Renal pelvis (tissue), 12 donors: ENCODE results near the gene ADCY9. TPM values are rescaled to one million over a fixed set of nuclear protein-coding genes. Genes with fewer than 3 reads are reported as not detected.
"Not testable (repeated sequence)": the region's sequence is repeated elsewhere in the genome, so short reads cannot be mapped to it uniquely, and the experiment has no call there.

Experiments used
- DNase-seq: peaks from one replicate; pipeline ENCODE4 v3.0.0-alpha.2; 2013
- long read RNA-seq, 16 experiments: transcript quantifications; one replicate each; lab custom pipeline, GENCODE V29; 2026
- polyA plus RNA-seq, 3 donors: library from polyadenylated mRNA; unstranded; fragments of 120-200 nt; gene quantifications; one replicate each; pipeline ENCODE4 v1.2.1, GENCODE V29; 2013; ENCODE audit not compliant: insufficient read length in 3 of 3

ADCY9 gene
- 10 to 100 TPM in 1 of 3 donors, 1 to 10 TPM in 2; 8.8 to 10.2 (median 9.2) TPM for polyA plus RNA-seq
- long read RNA-seq, donor 1, result 0 reads
- long read RNA-seq, donor 2, full-length matches to known transcripts, result 2 of 2 reads
- long read RNA-seq, donor 2, partial matches to known transcripts, result 0 of 2 reads
- long read RNA-seq, donor 2, other reads (novel, unspliced or antisense), result 0 of 2 reads
- long read RNA-seq, donor 3, full-length matches to known transcripts, result 2 of 2 reads
- long read RNA-seq, donor 3, partial matches to known transcripts, result 0 of 2 reads
- long read RNA-seq, donor 3, other reads (novel, unspliced or antisense), result 0 of 2 reads
- long read RNA-seq, donor 4, result 0 reads
- long read RNA-seq, donor 5, partial matches to known transcripts, result 0 of 1 reads
- long read RNA-seq, donor 5, other reads (novel, unspliced or antisense), result 0 of 1 reads
- long read RNA-seq, donor 6, result 0 reads
- long read RNA-seq, donor 7, partial matches to known transcripts, result 6 of 6 reads
- long read RNA-seq, donor 7, other reads (novel, unspliced or antisense), result 0 of 6 reads
- long read RNA-seq, donor 8, result 0 reads
- long read RNA-seq, donor 9, full-length matches to known transcripts, result 1 of 1 reads
- long read RNA-seq, donor 9, partial matches to known transcripts, result 0 of 1 reads
- long read RNA-seq, donor 9, other reads (novel, unspliced or antisense), result 0 of 1 reads
- long read RNA-seq, donor 10, partial matches to known transcripts, result 5 of 7 reads
- long read RNA-seq, donor 10, other reads (novel, unspliced or antisense), result 0 of 7 reads
- long read RNA-seq, donor 11, result 0 reads
- long read RNA-seq, donor 12, result 0 reads
- long read RNA-seq, donor 13, result 0 reads
- long read RNA-seq, donor 14, result 0 reads
- long read RNA-seq, donor 15, result 0 reads
- long read RNA-seq, donor 16, result 0 reads

DNA sequence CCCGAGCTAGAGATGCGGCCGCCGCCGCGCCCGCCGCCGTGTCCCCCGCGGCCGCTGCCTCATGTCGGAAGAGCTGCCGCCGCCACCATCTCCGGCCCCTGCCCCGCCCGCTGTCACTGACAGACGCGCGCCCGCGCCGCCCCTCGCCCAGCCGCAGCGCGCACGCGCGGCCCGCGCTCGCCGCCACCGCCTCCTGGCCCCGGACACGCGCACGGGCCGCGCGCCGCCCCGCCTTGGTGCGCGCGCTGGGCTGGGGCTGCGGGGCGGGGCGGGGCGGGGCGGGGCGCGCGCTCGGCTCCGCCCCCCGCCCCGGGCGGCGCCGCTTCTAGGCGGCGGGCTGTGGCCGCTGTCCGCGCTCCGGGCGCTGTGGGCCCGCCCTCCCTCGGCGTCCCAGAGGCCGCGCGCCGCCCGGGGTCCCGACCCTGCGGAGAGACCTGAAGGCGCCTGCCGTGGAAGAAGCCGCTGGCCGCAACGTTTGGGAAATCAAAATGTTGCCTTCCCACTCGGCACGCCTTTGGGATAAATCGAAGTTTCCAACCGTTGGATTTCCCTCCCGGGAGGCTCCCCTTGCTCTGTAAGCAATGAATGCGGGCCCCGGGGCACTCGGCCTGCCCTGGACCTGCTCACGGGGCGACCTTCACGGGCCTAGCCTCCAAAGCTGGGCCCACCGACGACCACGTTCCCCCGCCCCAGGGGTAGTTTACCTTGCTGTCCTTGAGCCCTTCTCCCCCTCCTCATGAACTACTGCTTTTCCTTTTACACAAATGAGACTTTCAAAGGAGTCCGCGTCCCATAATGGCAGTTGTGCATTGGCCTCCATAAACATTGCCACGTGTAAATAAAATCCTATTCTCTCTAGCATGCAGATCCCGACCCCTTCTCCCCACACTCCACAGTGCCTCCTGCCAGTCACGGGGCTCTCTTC lies at the start of gene ADCY9:
Gene ADCY9 (minus strand): TSS at position 118 of the 925 bp plus-strand sequence. CDS start 1,000 bp downstream, outside the sequence.
- peak; percentile 78 for DNase-seq

DNA sequence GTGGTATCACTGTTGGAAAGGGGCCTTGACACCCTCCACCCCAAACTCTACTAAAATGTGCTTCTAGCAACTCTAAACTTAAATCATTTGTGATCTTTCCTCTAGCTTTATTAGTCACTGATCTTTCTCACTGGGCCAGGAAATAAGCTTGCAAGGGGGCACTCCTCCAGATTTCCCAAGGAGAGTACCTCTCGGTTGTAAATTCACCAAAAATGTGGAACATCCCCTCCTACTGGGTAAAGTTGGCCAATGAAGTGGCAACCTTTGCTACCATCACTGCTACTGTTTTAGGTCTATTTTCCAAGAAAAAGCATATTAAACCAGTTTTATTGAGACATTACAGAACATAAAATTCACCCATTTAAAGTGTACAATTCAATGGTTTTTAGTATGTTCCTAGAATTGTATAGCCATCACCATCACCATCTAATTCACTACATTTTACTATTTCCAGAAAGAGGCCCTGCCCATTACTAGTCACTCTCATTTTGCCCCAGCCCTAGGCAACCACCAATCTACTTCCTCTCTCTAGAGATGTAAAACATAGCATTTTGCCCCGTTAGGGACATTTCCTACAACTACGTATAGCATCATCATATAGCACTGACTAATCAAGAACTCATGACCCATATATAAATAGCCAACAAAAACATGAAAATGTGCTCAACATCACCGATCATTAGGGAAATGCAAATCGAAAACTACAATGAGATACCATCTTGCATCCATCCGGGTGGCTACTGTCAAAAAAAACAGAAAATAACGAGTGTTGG lies 44.6 kb upstream of the ADCY9 start:
- DNase-seq, result no peak

GRCh38 chr16:4159726-4160125 lies 43.5 kb upstream of the ADCY9 start:
- DNase-seq, result no peak

GRCh38 chr16:4158143-4159093 lies 42.2 kb upstream of the ADCY9 start:
- DNase-seq, result no peak

DNA sequence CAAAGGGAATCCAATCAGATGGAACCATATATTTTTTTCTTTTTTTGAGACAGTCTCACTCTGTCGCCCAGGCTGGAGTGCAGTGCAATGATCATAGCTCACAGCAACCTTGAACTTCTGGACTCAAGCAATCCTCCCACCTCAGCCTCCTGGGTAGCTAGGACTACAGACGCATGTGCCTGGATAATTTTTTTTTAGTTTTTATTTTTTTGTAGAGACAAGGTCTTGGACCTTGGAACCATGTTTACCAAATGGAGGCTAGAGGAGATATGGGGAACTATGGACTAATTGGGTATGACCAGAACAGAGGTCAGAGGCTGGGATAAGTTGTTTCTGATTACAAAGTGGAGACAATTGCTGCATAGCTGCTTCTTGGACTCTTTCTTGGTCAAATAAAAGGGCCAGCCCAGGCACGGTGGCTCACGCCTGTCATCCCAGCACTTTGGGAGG lies 41.2 kb upstream of the ADCY9 start:
- no peak for DNase-seq

- DNase-seq, result not testable (repeated sequence)
Measured at GRCh38 chr16:4156503-4156902, 40.3 kb upstream of the ADCY9 start.

DNA sequence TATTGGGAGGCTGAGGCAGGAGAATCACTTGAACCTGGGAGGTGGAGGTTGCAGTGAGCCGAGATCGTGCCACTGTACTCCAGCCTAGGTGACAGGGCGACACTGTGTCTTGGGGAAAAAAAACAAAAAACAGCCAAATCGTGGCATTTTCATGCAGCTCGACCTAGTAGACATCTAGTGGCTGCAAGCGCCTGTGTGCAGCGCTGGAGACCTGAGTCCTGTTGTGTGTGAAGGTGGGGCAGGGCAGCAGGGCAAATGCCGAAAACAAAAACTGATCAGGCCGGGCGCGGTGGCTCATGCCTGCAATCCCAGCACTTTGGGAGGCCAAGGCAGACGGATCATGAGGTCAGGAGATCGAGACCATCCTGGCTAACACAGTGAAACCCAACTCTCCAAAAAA lies 37.1 kb upstream of the ADCY9 start:
- DNase-seq, result not testable (repeated sequence)

DNA sequence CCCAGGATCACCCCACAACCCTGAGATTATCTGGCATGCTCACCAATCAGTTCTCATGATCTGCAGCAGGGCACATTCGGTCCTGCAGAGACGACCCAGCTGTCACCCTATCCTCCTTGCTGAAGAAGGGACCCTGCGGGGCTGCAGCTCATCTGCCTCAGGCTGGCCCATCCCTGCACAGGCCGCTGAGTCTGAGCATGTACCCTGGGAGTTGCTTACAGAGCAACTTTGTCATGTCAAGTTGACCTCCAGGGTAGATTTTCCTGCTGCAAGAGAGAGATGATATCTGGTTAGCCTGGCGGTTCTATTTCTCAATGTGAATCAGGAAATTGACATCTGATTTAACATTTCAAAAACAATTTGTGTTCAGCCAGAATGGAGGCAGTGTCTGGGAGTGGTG lies 36.0 kb upstream of the ADCY9 start:
- DNase-seq, result no peak

DNA sequence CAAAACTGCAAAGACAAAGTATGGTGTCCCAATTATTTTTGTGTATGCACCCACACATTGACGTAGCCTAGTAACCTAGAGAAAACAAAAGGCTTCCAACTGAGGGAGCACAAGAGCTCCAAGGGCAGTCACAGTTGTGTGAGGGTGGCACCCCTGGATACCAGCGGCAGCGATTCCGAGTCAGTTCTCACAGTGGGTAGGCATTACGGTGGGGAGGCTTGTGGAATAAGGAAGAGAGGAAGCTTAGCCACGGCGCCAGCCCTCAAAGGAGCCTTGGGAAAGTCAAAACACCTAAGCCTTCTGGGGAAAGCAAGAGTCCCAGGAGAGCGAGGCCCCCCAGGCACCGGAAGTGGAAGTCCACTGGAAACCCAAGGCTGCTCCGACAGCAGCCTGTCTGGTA lies 31.0 kb upstream of the ADCY9 start:
- no peak for DNase-seq

GRCh38 chr16:4142268-4142667 lies 26.0 kb upstream of the ADCY9 start:
- no peak for DNase-seq

GRCh38 chr16:4141604-4142003 lies 25.4 kb upstream of the ADCY9 start:
- no peak for DNase-seq

- no peak for DNase-seq
Measured at GRCh38 chr16:4140652-4141051, 24.4 kb upstream of the ADCY9 start.

DNA sequence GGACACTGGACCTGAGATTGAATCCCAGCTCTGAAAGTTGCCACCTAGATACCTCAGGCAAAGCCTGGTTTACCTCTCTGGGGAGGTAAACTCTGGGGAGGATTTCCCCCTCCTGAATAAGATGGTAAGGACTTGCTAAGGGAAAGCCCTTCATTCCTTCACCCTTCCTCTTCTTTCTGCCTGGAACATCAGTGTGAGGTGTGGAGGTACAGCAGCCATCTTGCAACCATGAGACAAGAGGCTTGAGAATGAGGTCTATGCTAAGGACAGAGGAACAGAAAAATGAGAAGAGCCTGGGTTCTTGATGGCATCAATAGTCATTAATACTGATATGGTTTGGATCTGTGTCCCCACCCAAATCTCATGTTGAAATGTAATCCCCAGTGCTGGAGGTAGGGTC lies 23.7 kb upstream of the ADCY9 start:
- DNase-seq, result no peak

DNA sequence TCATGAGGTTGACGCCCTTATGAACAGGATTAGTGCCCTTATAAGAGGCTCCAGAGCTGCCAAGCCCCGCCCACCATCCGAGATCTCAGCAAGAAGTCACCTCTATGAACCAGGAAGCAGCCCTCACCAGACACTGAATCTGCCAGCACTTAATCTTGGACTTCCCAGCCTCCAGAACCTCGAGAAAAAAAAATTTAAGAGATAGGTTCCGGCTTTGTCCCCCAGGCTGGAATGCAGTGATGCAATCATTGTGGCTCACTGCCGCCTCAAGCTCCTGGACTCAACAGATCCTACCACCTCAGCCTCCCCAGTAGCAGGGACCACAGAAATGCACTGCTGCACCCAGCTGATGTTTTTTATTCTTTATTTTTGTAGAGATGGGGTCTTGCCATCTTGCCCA lies 22.5 kb upstream of the ADCY9 start:
- no peak for DNase-seq

DNA sequence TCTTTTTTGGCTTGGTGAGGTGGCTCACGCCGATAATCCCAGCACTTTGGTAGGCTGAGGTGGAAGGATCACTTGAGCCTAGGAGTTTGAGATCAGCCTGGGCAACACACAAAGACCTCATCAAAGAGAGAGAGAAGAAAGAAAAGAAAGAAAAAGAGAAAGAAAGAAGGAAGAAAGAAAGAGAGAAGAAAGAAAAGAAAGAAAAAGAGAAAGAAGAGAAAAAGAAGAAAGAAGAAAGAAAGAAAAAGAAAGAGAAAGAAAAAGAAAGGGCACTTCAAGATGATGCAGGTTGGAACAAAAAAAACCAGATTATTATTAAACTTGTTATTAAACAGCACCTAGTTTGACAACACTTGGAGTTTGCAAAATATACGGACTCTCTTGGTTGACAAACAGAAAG lies 21.2 kb upstream of the ADCY9 start:
- DNase-seq, result no peak

GRCh38 chr16:4136229-4136813 lies 20.1 kb upstream of the ADCY9 start:
- peak; percentile 36 for DNase-seq

GRCh38 chr16:4135537-4135936 lies 19.3 kb upstream of the ADCY9 start:
- DNase-seq, result no peak

DNA sequence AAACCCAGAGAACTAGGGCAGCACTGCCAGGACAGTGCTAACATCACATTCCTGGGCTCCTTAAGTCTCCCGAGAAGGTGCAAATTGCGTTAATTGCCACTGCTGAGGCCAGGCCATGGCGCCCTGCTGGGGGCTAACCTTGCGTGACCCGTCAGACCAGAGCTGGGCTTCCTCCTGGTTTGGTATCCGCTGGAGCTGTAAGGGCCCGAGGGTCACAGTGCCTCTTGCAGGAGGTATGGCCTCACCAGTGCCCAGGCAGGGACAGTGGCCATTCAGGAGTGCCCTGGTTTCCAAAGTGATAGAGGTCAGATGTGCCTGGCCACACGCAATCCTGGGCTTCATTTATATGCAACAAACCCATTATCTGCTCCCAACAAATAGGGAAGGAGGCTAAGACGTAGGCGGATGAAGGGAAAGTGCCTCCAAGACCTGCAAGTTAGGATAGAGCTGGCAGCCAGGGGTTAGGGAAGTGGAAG lies 17.7 kb upstream of the ADCY9 start:
- no peak for DNase-seq

DNA sequence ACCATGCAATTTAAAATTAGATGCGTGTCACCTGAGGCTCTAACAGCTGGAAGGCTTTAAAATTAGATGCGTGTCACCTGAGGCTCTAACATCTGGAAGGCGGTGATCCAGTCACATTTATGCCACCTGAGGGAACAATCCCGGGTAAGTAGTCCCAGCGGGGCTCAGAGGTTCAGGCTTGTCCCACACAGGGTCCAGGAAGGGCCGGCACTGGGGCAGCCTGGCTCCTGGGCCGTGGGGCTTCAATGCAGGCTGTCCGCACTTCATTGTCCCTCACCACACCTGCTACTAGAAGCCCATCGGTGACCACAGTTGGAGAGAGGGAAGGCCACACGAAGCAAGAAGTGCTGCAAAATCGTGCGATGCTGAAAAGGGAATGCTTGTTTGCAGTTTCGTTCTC lies 15.4 kb upstream of the ADCY9 start:
- no peak for DNase-seq
